Measurements from ENCODE around the gene PLA2G4A.

DNA sequence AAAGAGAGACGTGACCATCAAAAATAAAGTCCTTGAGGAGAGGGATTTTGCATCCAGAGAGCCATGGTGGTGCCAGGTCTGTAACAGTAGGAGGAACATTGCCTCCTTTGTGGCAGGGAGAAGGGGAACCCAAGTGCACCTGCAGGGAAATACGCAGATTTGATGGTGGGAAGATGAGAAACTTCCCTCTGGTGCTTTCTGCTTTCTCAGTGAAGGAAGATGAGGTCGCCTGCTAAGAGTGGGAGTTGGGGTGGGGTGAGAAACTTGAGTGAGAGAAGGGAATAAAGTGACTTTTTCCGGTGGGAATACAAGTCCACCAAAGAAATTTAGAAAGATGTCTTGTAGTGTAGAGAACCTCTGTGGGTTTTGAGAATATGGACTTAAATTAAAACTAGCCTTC, 9.1 kb downstream of the PLA2G4A start:
- TF ChIP-seq, protein P1, sequence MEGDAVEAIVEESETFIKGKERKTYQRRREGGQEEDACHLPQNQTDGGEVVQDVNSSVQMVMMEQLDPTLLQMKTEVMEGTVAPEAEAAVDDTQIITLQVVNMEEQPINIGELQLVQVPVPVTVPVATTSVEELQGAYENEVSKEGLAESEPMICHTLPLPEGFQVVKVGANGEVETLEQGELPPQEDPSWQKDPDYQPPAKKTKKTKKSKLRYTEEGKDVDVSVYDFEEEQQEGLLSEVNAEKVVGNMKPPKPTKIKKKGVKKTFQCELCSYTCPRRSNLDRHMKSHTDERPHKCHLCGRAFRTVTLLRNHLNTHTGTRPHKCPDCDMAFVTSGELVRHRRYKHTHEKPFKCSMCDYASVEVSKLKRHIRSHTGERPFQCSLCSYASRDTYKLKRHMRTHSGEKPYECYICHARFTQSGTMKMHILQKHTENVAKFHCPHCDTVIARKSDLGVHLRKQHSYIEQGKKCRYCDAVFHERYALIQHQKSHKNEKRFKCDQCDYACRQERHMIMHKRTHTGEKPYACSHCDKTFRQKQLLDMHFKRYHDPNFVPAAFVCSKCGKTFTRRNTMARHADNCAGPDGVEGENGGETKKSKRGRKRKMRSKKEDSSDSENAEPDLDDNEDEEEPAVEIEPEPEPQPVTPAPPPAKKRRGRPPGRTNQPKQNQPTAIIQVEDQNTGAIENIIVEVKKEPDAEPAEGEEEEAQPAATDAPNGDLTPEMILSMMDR (optimal IDR thresholded peaks at IDR 0.05 in 1 of 3, IDR thresholded peaks at IDR 0.05 in 1 of 3, conservative IDR thresholded peaks at IDR 0.05 in 1 of 3; ENCODE audit: extremely low read depth in 1 of 3, insufficient read depth in 2 of 3, low read length in 3 of 3), result no peak
- TF ChIP-seq EZH2 (IDR thresholded peaks at IDR 0.05; ENCODE audit: low read length), result no peak

Measured in keratinocyte (primary cell).